C4-2B (cell line): Measurements from ENCODE around the gene FRMD4A.

Source experiments
- ZFX ChIP-seq: fragments of 450-650 bp; IDR thresholded peaks from 2 replicates; pipeline ENCODE4 v1.6.1; 2017
- TF ChIP-seq, protein P1 (sequence below): fragments of 450-650 bp; conservative IDR thresholded peaks from 2 replicates; pipeline ENCODE4 v1.5.1; 2017; ENCODE audit warnings: mild to moderate bottlenecking

DNA sequence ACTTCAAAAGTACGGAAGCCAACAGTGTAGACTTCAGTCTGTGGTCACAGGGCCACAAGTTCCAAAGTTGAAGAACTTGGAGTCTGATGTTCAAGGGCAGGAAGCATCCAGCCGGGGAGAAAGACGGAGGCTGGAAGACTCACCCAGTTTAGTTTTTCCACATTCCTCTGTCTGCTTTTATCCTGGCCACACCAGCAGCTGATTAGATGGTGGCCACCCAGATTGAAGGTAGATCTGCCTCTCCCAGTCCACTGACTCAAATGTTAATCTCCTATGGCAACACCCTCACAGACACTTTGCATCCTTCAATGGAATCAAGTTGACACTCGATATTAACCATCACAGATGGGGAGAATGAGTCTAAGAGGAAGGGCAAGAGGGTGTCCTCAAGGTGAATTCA is 19.3 kb upstream of the FRMD4A start:
- TF ChIP-seq, protein P1, sequence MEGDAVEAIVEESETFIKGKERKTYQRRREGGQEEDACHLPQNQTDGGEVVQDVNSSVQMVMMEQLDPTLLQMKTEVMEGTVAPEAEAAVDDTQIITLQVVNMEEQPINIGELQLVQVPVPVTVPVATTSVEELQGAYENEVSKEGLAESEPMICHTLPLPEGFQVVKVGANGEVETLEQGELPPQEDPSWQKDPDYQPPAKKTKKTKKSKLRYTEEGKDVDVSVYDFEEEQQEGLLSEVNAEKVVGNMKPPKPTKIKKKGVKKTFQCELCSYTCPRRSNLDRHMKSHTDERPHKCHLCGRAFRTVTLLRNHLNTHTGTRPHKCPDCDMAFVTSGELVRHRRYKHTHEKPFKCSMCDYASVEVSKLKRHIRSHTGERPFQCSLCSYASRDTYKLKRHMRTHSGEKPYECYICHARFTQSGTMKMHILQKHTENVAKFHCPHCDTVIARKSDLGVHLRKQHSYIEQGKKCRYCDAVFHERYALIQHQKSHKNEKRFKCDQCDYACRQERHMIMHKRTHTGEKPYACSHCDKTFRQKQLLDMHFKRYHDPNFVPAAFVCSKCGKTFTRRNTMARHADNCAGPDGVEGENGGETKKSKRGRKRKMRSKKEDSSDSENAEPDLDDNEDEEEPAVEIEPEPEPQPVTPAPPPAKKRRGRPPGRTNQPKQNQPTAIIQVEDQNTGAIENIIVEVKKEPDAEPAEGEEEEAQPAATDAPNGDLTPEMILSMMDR = no peak
- no peak for TF ChIP-seq ZFX
